AG10803 (cell line): ENCODE measurements around the gene PTPRG.

Experiments
- DNase-seq: peaks from one replicate; pipeline ENCODE4 v3.0.0; 2010; ENCODE audit warnings: low read depth
- H3K4me3 ChIP-seq: 2 replicates; pipeline ENCODE4 v1.5.1; 2011; ENCODE audit warnings: mild to moderate bottlenecking, low read length, control low read depth
- CTCF ChIP-seq: conservative IDR thresholded peaks from 2 replicates; pipeline ENCODE4 v1.5.1; 2011; ENCODE audit warnings: mild to moderate bottlenecking, low read length, control low read depth, inconsistent platforms

The PTPRG gene

GRCh38 chr3:61729038-61729634, 167.8 kb downstream of the PTPRG start:
- no peak for TF ChIP-seq CTCF
- DNase-seq: no peak
- H3K4me3 ChIP-seq: no peak overlapping the region

GRCh38 chr3:61730056-61730455, 168.7 kb downstream of the PTPRG start:
- no peak overlapping the region for H3K4me3 ChIP-seq
- peak; percentile 24 for DNase-seq
- no peak for TF ChIP-seq CTCF

- H3K4me3 ChIP-seq: no peak overlapping the region
- no peak for TF ChIP-seq CTCF
- DNase-seq: no peak
These were observed 169.3 kb downstream of the PTPRG start for GRCh38 chr3:61730577-61731231.

GRCh38 chr3:61733000-61733399, 171.6 kb downstream of the PTPRG start:
- no peak for DNase-seq
- no peak overlapping the region for H3K4me3 ChIP-seq
- no peak for TF ChIP-seq CTCF

- H3K4me3 ChIP-seq: no peak overlapping the region
- peak; percentile 18 for DNase-seq
- no peak for TF ChIP-seq CTCF
These were observed 172.5 kb downstream of the PTPRG start for GRCh38 chr3:61733876-61734275.

- H3K4me3 ChIP-seq: no peak overlapping the region
- no peak for DNase-seq
- no peak for TF ChIP-seq CTCF
These were observed 173.6 kb downstream of the PTPRG start for GRCh38 chr3:61734749-61735686.
